GM20431 (cell line): ENCODE results near the gene TBC1D16.
"Not testable (repeated sequence)": the region's sequence is repeated elsewhere in the genome, so short reads cannot be mapped to it uniquely, and the experiment has no call there.

Experiments
- in situ Hi-C: fragments of 300-500 bp; cut with MseI, MboI; formaldehyde crosslinking; loops from one replicate; pipeline ENCODE4 v1.15.0; 2020; ENCODE audit warnings: low sequenced_read_pairs; ENCODE audit not compliant: unreplicated experiment

The TBC1D16 gene

GRCh38 chr17:79909121-79909520, 126.6 kb downstream of the TBC1D16 start:
- in situ Hi-C loops: no loop called here

- in situ Hi-C loops: no loop called here
Observed at GRCh38 chr17:79907850-79908249, 127.8 kb downstream of the TBC1D16 start.

- in situ Hi-C loops: no loop called here
Observed at GRCh38 chr17:79907217-79907715, 128.4 kb downstream of the TBC1D16 start.

GRCh38 chr17:79905832-79906231, 129.8 kb downstream of the TBC1D16 start:
- in situ Hi-C loops: no loop called here

GRCh38 chr17:79904865-79905264, 130.8 kb downstream of the TBC1D16 start:
- in situ Hi-C loops: no loop called here

GRCh38 chr17:79902146-79902791, 133.4 kb downstream of the TBC1D16 start:
- in situ Hi-C loops: no loop called here

- in situ Hi-C loops: no loop called here
Observed at GRCh38 chr17:79901131-79901530, 134.5 kb downstream of the TBC1D16 start.

GRCh38 chr17:79899584-79899983, 136.1 kb downstream of the TBC1D16 start:
- in situ Hi-C loops: no loop called here

- in situ Hi-C loops: no loop called here
Observed at GRCh38 chr17:79897243-79898063, 138.2 kb downstream of the TBC1D16 start.

GRCh38 chr17:79893457-79893856, 142.2 kb downstream of the TBC1D16 start:
- in situ Hi-C loops: not testable (repeated sequence)

- in situ Hi-C loops: no loop called here
Observed at GRCh38 chr17:79892457-79893241, 143.0 kb downstream of the TBC1D16 start.

GRCh38 chr17:79891113-79891730, 144.4 kb downstream of the TBC1D16 start:
- in situ Hi-C loops: no loop called here

GRCh38 chr17:79890706-79891105, 145.0 kb downstream of the TBC1D16 start:
- in situ Hi-C loops: no loop called here

- in situ Hi-C loops: no loop called here
Observed at GRCh38 chr17:79888811-79889634, 146.6 kb downstream of the TBC1D16 start.

- in situ Hi-C loops: no loop called here
Observed at GRCh38 chr17:79888009-79888540, 147.6 kb downstream of the TBC1D16 start.

GRCh38 chr17:79887451-79887991, 148.2 kb downstream of the TBC1D16 start:
- in situ Hi-C loops: no loop called here

GRCh38 chr17:79883202-79883601, 152.5 kb downstream of the TBC1D16 start:
- in situ Hi-C loops: no loop called here
